GM23338 (cell line): ENCODE results near the gene TIMM10. TPM values are rescaled to one million over a fixed set of nuclear protein-coding genes. Genes with fewer than 3 reads are reported as not detected.

Experiments used
- ATAC-seq: fragments of 200-7000 bp; cut with Tn5 transposase; 3 replicates; pipeline ENCODE4 v1.9.1; 2020
- DNase-seq: peaks from one replicate; pipeline ENCODE4 v3.0.0-alpha.2; 2015; ENCODE audit warnings: low spot score
- H2AFZ ChIP-seq: fragments of 200-600 bp; sonication (generic); 2 replicates; pipeline ENCODE4 v1.8.0; 2016; ENCODE audit warnings: antibody characterized with exemption, mild to moderate bottlenecking, moderate library complexity
- H3F3A ChIP-seq: fragments of 200-600 bp; sonication (generic); replicated peaks from 2 replicates; pipeline ENCODE4 v1.8.0; 2017; ENCODE audit warnings: antibody characterized with exemption, mixed run types, low read depth
- H3K27ac ChIP-seq: fragments of 200-600 bp; sonication (generic); 2 replicates; pipeline ENCODE4 v1.6.1; 2016; ENCODE audit warnings: low read depth
- H3K27me3 ChIP-seq: fragments of 200-600 bp; sonication (generic); 2 replicates; pipeline ENCODE4 v1.8.0; 2016; ENCODE audit warnings: mild to moderate bottlenecking, mixed run types, moderate library complexity; ENCODE audit not compliant: insufficient read depth
- H3K36me3 ChIP-seq: fragments of 200-600 bp; sonication (generic); 2 replicates; pipeline ENCODE4 v1.8.0; 2016; ENCODE audit warnings: mild to moderate bottlenecking; ENCODE audit not compliant: insufficient read depth
- H3K4me1 ChIP-seq: fragments of 200-600 bp; sonication (generic); 2 replicates; pipeline ENCODE4 v1.8.0; 2016; ENCODE audit warnings: mild to moderate bottlenecking, moderate library complexity; ENCODE audit not compliant: insufficient read depth
- H3K4me2 ChIP-seq: fragments of 200-600 bp; sonication (generic); 2 replicates; pipeline ENCODE4 v1.7.1; 2017; ENCODE audit warnings: mixed run types
- H3K4me3 ChIP-seq: fragments of 200-600 bp; sonication (generic); 2 replicates; pipeline ENCODE4 v1.6.1; 2016; ENCODE audit warnings: mixed run types
- H3K79me2 ChIP-seq: fragments of 200-600 bp; sonication (generic); replicated peaks from 2 replicates; pipeline ENCODE4 v1.8.0; 2017; ENCODE audit warnings: mild to moderate bottlenecking; ENCODE audit not compliant: insufficient read depth
- H3K9me2 ChIP-seq: fragments of 200-600 bp; sonication (generic); 2 replicates; pipeline ENCODE4 v1.8.0; 2017; ENCODE audit not compliant: insufficient read depth
- H4K20me1 ChIP-seq: fragments of 200-600 bp; sonication (generic); replicated peaks from 2 replicates; pipeline ENCODE4 v1.8.0; 2017; ENCODE audit warnings: mild to moderate bottlenecking; ENCODE audit not compliant: insufficient read depth
- H3K27ac Mint-ChIP-seq: 2 replicates; pipeline ENCODE4 v1.8.0; 2020; ENCODE audit warnings: inconsistent platforms, mild to moderate bottlenecking, moderate library complexity, mixed read lengths
- H3K27me3 Mint-ChIP-seq: 3 replicates; pipeline ENCODE4 v1.8.0; 2022; ENCODE audit warnings: low read depth, mild to moderate bottlenecking, moderate library complexity, mixed read lengths, inconsistent platforms; ENCODE audit not compliant: insufficient read depth, poor library complexity
- H3K36me3 Mint-ChIP-seq: 3 replicates; pipeline ENCODE4 v1.8.0; 2021; ENCODE audit warnings: low read depth, mild to moderate bottlenecking, inconsistent platforms, moderate library complexity, mixed read lengths
- H3K4me1 Mint-ChIP-seq: 3 replicates; pipeline ENCODE4 v1.8.0; 2020; ENCODE audit warnings: mild to moderate bottlenecking, inconsistent platforms, mixed read lengths
- H3K4me3 Mint-ChIP-seq: 3 replicates; pipeline ENCODE4 v1.8.0; 2021; ENCODE audit warnings: moderate library complexity, mild to moderate bottlenecking, inconsistent platforms, mixed read lengths
- H3K9me3 Mint-ChIP-seq: 3 replicates; pipeline ENCODE4 v1.8.0; 2020; ENCODE audit warnings: moderate library complexity, mild to moderate bottlenecking, inconsistent platforms, mixed read lengths
- CREB1 ChIP-seq: fragments of 250-450 bp; sonication (Bioruptor Pico); IDR thresholded peaks from 2 replicates; pipeline ENCODE4 v1.5.0; 2020; ENCODE audit warnings: low read depth, mild to moderate bottlenecking, moderate library complexity
- ETS1 ChIP-seq: IDR thresholded peaks from 2 replicates; pipeline ENCODE4 v1.6.1; 2016; ENCODE audit warnings: antibody characterized with exemption
- EZH2 ChIP-seq: fragments of 200-600 bp; sonication (generic); IDR thresholded peaks from one replicate; pipeline ENCODE4 v1.8.0; 2017; ENCODE audit warnings: antibody characterized with exemption, mild to moderate bottlenecking, low read depth; ENCODE audit not compliant: unreplicated experiment
- EZH2phosphoT487 ChIP-seq: fragments of 200-600 bp; sonication (generic); IDR thresholded peaks from one replicate; pipeline ENCODE4 v1.8.1; 2018; ENCODE audit warnings: antibody characterized with exemption; ENCODE audit not compliant: unreplicated experiment
- JUNB ChIP-seq: IDR thresholded peaks from one replicate; pipeline ENCODE4 v1.6.1; 2016; ENCODE audit warnings: antibody characterized with exemption; ENCODE audit not compliant: unreplicated experiment
- NANOG ChIP-seq: IDR thresholded peaks from 2 replicates; pipeline ENCODE4 v1.6.1; 2016; ENCODE audit warnings: antibody characterized with exemption, borderline replicate concordance
- POLR2AphosphoS5 ChIP-seq: IDR thresholded peaks from 2 replicates; pipeline ENCODE4 v1.6.1; 2016; ENCODE audit warnings: antibody characterized with exemption, low read depth
- STAT1 ChIP-seq: IDR thresholded peaks from one replicate; pipeline ENCODE4 v1.6.1; 2016; ENCODE audit warnings: antibody characterized with exemption; ENCODE audit not compliant: unreplicated experiment
- ZNF114 ChIP-seq: fragments of 250-450 bp; sonication (Bioruptor Pico); IDR thresholded peaks from 2 replicates; pipeline ENCODE4 v1.5.0; 2020; ENCODE audit warnings: mild to moderate bottlenecking, moderate library complexity
- ZNF331 ChIP-seq: fragments of 250-450 bp; sonication (Bioruptor Pico); IDR thresholded peaks from 2 replicates; pipeline ENCODE4 v1.5.0; 2020; ENCODE audit warnings: low read depth, mild to moderate bottlenecking, moderate library complexity
- polyA plus RNA-seq: library from polyadenylated mRNA; unstranded; fragments of >200 nt; fragmentation: Nextera tagmentation; extraction: Ambion mirVana; gene quantifications from 2 replicates; pipeline ENCODE4 v1.2.1, GENCODE V29; 2016
- total RNA-seq: library from RNA; depleted of rRNA; stranded (reverse); fragments of >200 nt; shearing (Covaris generic); gene quantifications from 2 replicates; pipeline ENCODE4 v1.2.3, GENCODE V29; 2014
- TF ChIP-seq, protein P1 (sequence below): fragments of 250-450 bp; sonication (Bioruptor Pico); IDR thresholded peaks from 2 replicates; pipeline ENCODE4 v1.5.0; 2020; ENCODE audit warnings: mild to moderate bottlenecking, moderate library complexity
- TF ChIP-seq, protein P2 (sequence below), 2 experiments: fragments of 200-600 bp in 1 of 2; sonication (generic) in 1 of 2; conservative IDR thresholded peaks; 2 replicates each; pipeline versions ENCODE4 v1.5.1 to v1.6.1; 2016 to 2017; ENCODE audit warnings: antibody characterized with exemption in 2 of 2, low read depth in 2 of 2, mild to moderate bottlenecking in 2 of 2, moderate library complexity in 1 of 2
- TF ChIP-seq, protein P3 (sequence below): IDR thresholded peaks from one replicate; pipeline ENCODE4 v1.6.1; 2018; ENCODE audit warnings: antibody characterized with exemption; ENCODE audit not compliant: unreplicated experiment

The TIMM10 gene
- total and polyA plus RNA-seq, 2 experiments from 2014 or later = 59.1 to 194 TPM

DNA sequence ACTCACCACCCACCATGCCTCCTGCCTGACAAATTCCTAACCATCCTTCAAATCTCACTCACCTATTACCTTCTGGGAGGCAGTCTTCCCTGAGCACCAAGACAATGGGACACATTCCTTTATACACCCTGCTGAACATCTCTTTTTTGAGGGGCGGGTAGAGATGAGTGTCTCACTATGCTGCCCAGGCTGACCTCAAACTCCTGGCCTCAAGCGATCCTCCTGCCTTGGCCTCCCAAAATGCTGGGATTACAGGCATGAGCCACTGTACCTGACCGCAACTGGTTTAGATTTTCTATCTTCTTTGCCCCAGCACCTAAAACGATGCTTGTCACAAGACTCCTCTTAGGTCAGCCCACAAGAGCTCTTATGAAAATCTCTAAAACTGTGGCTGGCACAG, 7.1 kb downstream of the TIMM10 start:
- Mint-ChIP-seq H3K4me3 (no peak overlapping the region), H3K9me3 (no peaks in the 10 kb centered on the region; the same call in 1 of the 3 replicates), H3K27me3 (peaks cover 11% of the 10 kb centered on the region), H3K27ac (no peak overlapping the region), H3K36me3 (peaks cover 26% of the 10 kb centered on the region), H3K4me1 (peaks cover 19% of the 10 kb centered on the region)
- no peak for DNase-seq
- Histone ChIP-seq H3K9me2 (no peaks in the 10 kb centered on the region), H3K36me3 (no peaks in the 10 kb centered on the region), H4K20me1 (no peaks in the 10 kb centered on the region), H2AFZ (no peak overlapping the region), H3K27ac (no peak overlapping the region), H3F3A (peaks cover 8% of the 10 kb centered on the region), H3K79me2 (peaks cover 12% of the 10 kb centered on the region; the same call in 1 of the 2 replicates), H3K4me1 (peaks cover 17% of the 10 kb centered on the region), H3K4me2 (no peak overlapping the region), H3K27me3 (no peaks in the 10 kb centered on the region), H3K4me3 (no peak overlapping the region)
- no peak for ATAC-seq
- TF ChIP-seq ETS1 (no peak), POLR2AphosphoS5 (no peak), ZNF331 (CRISPR knock-in tag) (no peak), STAT1 (no peak), NANOG (no peak), EZH2phosphoT487 (no peak), EZH2 (no peak), ZNF114 (CRISPR knock-in tag) (no peak), JUNB (no peak), CREB1 (CRISPR knock-in tag) (no peak)
- TF ChIP-seq, protein P1, sequence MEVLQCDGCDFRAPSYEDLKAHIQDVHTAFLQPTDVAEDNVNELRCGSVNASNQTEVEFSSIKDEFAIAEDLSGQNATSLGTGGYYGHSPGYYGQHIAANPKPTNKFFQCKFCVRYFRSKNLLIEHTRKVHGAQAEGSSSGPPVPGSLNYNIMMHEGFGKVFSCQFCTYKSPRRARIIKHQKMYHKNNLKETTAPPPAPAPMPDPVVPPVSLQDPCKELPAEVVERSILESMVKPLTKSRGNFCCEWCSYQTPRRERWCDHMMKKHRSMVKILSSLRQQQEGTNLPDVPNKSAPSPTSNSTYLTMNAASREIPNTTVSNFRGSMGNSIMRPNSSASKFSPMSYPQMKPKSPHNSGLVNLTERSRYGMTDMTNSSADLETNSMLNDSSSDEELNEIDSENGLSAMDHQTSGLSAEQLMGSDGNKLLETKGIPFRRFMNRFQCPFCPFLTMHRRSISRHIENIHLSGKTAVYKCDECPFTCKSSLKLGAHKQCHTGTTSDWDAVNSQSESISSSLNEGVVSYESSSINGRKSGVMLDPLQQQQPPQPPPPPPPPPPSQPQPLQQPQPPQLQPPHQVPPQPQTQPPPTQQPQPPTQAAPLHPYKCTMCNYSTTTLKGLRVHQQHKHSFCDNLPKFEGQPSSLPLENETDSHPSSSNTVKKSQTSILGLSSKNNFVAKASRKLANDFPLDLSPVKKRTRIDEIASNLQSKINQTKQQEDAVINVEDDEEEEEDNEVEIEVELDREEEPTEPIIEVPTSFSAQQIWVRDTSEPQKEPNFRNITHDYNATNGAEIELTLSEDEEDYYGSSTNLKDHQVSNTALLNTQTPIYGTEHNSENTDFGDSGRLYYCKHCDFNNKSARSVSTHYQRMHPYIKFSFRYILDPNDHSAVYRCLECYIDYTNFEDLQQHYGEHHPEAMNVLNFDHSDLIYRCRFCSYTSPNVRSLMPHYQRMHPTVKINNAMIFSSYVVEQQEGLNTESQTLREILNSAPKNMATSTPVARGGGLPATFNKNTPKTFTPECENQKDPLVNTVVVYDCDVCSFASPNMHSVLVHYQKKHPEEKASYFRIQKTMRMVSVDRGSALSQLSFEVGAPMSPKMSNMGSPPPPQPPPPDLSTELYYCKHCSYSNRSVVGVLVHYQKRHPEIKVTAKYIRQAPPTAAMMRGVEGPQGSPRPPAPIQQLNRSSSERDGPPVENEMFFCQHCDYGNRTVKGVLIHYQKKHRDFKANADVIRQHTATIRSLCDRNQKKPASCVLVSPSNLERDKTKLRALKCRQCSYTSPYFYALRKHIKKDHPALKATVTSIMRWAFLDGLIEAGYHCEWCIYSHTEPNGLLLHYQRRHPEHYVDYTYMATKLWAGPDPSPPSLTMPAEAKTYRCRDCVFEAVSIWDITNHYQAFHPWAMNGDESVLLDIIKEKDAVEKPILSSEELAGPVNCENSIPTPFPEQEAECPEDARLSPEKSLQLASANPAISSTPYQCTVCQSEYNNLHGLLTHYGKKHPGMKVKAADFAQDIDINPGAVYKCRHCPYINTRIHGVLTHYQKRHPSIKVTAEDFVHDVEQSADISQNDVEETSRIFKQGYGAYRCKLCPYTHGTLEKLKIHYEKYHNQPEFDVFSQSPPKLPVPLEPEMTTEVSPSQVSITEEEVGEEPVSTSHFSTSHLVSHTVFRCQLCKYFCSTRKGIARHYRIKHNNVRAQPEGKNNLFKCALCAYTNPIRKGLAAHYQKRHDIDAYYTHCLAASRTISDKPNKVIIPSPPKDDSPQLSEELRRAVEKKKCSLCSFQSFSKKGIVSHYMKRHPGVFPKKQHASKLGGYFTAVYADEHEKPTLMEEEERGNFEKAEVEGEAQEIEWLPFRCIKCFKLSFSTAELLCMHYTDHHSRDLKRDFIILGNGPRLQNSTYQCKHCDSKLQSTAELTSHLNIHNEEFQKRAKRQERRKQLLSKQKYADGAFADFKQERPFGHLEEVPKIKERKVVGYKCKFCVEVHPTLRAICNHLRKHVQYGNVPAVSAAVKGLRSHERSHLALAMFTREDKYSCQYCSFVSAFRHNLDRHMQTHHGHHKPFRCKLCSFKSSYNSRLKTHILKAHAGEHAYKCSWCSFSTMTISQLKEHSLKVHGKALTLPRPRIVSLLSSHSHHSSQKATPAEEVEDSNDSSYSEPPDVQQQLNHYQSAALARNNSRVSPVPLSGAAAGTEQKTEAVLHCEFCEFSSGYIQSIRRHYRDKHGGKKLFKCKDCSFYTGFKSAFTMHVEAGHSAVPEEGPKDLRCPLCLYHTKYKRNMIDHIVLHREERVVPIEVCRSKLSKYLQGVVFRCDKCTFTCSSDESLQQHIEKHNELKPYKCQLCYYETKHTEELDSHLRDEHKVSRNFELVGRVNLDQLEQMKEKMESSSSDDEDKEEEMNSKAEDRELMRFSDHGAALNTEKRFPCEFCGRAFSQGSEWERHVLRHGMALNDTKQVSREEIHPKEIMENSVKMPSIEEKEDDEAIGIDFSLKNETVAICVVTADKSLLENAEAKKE = no peak
- TF ChIP-seq, protein P2, sequence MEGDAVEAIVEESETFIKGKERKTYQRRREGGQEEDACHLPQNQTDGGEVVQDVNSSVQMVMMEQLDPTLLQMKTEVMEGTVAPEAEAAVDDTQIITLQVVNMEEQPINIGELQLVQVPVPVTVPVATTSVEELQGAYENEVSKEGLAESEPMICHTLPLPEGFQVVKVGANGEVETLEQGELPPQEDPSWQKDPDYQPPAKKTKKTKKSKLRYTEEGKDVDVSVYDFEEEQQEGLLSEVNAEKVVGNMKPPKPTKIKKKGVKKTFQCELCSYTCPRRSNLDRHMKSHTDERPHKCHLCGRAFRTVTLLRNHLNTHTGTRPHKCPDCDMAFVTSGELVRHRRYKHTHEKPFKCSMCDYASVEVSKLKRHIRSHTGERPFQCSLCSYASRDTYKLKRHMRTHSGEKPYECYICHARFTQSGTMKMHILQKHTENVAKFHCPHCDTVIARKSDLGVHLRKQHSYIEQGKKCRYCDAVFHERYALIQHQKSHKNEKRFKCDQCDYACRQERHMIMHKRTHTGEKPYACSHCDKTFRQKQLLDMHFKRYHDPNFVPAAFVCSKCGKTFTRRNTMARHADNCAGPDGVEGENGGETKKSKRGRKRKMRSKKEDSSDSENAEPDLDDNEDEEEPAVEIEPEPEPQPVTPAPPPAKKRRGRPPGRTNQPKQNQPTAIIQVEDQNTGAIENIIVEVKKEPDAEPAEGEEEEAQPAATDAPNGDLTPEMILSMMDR (conservative IDR thresholded peaks at IDR 0.05; ENCODE audit: low read depth in 2 of 2) = no peak
- TF ChIP-seq, protein P3, sequence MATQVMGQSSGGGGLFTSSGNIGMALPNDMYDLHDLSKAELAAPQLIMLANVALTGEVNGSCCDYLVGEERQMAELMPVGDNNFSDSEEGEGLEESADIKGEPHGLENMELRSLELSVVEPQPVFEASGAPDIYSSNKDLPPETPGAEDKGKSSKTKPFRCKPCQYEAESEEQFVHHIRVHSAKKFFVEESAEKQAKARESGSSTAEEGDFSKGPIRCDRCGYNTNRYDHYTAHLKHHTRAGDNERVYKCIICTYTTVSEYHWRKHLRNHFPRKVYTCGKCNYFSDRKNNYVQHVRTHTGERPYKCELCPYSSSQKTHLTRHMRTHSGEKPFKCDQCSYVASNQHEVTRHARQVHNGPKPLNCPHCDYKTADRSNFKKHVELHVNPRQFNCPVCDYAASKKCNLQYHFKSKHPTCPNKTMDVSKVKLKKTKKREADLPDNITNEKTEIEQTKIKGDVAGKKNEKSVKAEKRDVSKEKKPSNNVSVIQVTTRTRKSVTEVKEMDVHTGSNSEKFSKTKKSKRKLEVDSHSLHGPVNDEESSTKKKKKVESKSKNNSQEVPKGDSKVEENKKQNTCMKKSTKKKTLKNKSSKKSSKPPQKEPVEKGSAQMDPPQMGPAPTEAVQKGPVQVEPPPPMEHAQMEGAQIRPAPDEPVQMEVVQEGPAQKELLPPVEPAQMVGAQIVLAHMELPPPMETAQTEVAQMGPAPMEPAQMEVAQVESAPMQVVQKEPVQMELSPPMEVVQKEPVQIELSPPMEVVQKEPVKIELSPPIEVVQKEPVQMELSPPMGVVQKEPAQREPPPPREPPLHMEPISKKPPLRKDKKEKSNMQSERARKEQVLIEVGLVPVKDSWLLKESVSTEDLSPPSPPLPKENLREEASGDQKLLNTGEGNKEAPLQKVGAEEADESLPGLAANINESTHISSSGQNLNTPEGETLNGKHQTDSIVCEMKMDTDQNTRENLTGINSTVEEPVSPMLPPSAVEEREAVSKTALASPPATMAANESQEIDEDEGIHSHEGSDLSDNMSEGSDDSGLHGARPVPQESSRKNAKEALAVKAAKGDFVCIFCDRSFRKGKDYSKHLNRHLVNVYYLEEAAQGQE = no peak
